Stimulated activated CD4-positive, alpha-beta T cell treated with anti-CD3 and anti-CD28 coated beads, Interleukin-15, amount 100 ng/mL, for 48 hours (primary cell): ENCODE results near the gene EDEM3.

Experiments
- DNase-seq, 2 donors: peaks; one replicate each; pipeline ENCODE4 v3.0.0-alpha.2; 2020; ENCODE audit warnings: low read depth in 2 of 2

Gene EDEM3

GRCh38 chr1:184643661-184644060, 111.0 kb downstream of the EDEM3 start:
- no peak for DNase-seq

- no peak for DNase-seq
These were observed 112.8 kb downstream of the EDEM3 start for GRCh38 chr1:184641894-184642293.

- no peak for DNase-seq
These were observed 114.2 kb downstream of the EDEM3 start for GRCh38 chr1:184640505-184640904.
